VCaP (cell line): ENCODE data around the gene KDELR1.

Experiments used
- H3K27ac ChIP-seq: fragments of 450-650 bp; 2 replicates; pipeline ENCODE4 v1.5.1; 2017
- CTCF ChIP-seq: fragments of 450-650 bp; conservative IDR thresholded peaks from 2 replicates; pipeline ENCODE4 v1.5.1; 2017; ENCODE audit warnings: mild to moderate bottlenecking, moderate library complexity

The KDELR1 gene

DNA sequence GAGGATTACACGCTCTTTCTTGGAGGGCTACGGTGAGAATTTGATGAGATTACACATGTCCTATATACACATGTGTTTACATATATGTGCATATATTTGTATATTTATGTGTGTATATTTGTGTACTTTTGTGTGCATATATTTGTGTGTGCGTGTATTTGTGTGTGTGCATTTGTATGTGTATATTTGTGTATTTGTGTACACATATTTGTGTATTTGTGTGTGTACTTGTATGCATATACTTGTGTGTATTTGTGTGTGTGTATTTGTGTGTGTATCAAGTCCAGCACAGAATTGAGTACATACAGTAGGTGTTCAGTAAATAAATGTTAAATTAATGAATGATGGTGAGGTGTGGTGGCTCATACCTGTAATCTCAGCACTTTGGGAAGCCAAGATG, 29.4 kb downstream of the KDELR1 start:
- TF ChIP-seq CTCF, result no peak
- peak overlapping the region; percentile 94; the same call in 1 of the 2 replicates for H3K27ac ChIP-seq

GRCh38 chr19:48359123-48359522, 32.2 kb downstream of the KDELR1 start:
- no peak for TF ChIP-seq CTCF
- H3K27ac ChIP-seq, result no peak overlapping the region

- H3K27ac ChIP-seq, result no peak overlapping the region
- TF ChIP-seq CTCF, result no peak
Observed at GRCh38 chr19:48355365-48355954, 35.9 kb downstream of the KDELR1 start.

DNA sequence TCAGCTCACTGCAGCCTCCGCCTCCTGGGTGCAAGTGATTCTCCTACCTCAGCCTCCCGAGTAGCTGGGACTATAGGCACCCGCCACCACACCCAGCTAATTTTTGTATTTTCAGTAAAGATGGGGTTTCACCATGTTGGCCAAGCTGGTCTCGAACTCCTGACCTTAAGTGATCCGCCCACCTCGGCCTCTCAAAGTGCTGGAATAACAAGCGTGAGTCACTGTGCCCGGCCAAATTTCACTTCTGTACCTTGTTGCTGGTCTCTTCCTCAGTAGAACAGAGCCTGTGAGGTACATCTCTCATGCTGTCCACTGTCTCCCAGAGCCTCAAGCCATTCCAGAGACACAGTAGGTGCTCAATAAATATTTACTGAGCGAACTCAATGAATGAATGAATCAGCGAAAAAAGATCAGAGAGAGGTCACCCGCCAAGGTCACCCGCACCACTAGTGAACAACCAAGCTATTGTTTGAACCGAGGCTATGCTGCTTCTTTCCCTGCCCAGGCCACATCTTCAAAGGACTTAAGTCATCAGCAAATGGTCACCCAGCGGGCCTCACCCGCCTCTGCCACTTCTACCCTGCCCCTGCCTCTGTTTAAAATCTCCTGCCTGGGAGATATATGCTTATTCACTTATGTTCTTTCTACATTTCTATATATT, 36.9 kb downstream of the KDELR1 start:
- no peak for TF ChIP-seq CTCF
- H3K27ac ChIP-seq, result no peak overlapping the region

- no peak for TF ChIP-seq CTCF
- no peak overlapping the region for H3K27ac ChIP-seq
Observed at GRCh38 chr19:48353677-48354076, 37.7 kb downstream of the KDELR1 start.

- H3K27ac ChIP-seq, result no peak overlapping the region
- TF ChIP-seq CTCF, result peak; percentile 82
Observed at GRCh38 chr19:48351341-48351752, 40.0 kb downstream of the KDELR1 start.

DNA sequence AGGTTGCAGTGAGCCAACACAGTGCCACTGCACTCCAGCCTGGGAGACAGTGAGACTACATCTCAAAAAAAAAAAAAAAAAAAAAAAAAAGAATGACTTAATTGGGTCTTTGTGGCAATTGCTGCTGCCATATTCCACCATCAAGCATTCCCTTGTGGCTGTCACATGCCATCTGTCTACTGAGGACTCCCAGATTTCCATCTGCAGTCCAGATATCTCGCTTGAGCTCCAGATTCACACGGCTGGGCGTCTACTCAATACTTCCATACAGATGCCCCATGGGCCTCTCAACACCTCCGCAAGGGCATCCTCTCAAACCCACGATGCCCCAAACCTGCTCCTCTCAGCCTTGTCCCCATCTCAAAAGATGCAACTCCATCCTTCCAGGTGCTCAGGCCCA, 40.5 kb downstream of the KDELR1 start:
- TF ChIP-seq CTCF, result no peak
- H3K27ac ChIP-seq, result no peak overlapping the region
